GM13977 (cell line): Measurements from ENCODE around the gene TPD52L2.

Experiments
- DNase-seq: peaks from one replicate; pipeline ENCODE4 v3.0.0; 2012; ENCODE audit warnings: low spot score
- in situ Hi-C: fragments of 300-500 bp; cut with MboI; formaldehyde crosslinking; loops from one replicate; pipeline ENCODE4 v1.12.0; 2022; ENCODE audit warnings: low sequenced_read_pairs, low pct_unique_long_range_greater_than_20kb, mixed read lengths, inconsistent platforms; ENCODE audit not compliant: unreplicated experiment
- TF ChIP-seq, protein P1 (sequence below): IDR thresholded peaks from 2 replicates; pipeline ENCODE4 v1.5.1; 2012; ENCODE audit warnings: mild to moderate bottlenecking, control low read depth; ENCODE audit not compliant: insufficient read depth; ENCODE audit errors: extremely low read depth, missing control alignments

TPD52L2 gene

DNA sequence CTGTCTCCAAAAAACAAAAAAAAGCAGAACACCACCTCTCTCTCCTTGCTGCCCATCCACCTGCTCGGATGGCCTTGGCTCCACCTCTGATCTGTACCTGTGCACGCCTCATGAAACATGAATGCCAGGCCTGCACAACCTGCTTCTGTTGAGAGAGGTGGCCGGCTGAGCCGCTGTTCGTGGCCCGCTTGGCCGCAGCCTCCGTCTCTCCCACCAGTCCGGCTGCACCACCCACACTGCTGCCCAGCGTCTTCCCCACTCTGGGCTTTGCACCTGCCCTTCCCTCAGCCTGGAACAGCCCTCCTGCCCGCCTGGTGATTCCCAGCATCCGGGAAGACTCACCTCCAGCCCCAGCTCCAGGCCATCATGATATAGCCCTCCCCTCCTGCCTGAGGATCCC is 21.8 kb upstream of the TPD52L2 start:
- no peak for DNase-seq
- in situ Hi-C loops: no loop called here
- TF ChIP-seq, protein P1, sequence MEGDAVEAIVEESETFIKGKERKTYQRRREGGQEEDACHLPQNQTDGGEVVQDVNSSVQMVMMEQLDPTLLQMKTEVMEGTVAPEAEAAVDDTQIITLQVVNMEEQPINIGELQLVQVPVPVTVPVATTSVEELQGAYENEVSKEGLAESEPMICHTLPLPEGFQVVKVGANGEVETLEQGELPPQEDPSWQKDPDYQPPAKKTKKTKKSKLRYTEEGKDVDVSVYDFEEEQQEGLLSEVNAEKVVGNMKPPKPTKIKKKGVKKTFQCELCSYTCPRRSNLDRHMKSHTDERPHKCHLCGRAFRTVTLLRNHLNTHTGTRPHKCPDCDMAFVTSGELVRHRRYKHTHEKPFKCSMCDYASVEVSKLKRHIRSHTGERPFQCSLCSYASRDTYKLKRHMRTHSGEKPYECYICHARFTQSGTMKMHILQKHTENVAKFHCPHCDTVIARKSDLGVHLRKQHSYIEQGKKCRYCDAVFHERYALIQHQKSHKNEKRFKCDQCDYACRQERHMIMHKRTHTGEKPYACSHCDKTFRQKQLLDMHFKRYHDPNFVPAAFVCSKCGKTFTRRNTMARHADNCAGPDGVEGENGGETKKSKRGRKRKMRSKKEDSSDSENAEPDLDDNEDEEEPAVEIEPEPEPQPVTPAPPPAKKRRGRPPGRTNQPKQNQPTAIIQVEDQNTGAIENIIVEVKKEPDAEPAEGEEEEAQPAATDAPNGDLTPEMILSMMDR: no peak

DNA sequence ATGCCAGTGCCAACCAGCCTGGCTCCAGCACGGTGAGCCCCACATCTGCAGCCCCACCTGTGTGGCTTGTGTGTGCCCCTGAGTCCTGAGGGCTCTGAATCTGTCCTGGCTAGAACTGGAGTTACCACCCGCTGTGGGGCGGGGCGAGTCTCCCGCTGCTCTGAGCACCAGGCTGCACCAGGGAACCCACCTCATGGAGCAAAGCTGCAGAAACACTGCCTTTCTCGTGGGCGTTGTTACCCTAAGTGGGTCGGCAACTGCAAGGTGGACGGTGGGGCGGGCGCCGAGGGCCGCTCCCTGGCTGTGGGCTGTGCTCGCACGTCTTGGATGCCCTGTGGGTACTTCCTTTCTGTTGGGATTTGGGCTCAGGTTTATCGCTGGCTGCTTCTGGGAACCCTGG is 21.3 kb upstream of the TPD52L2 start:
- no peak for DNase-seq
- in situ Hi-C loops: no loop called here
- TF ChIP-seq, protein P1: no peak

DNA sequence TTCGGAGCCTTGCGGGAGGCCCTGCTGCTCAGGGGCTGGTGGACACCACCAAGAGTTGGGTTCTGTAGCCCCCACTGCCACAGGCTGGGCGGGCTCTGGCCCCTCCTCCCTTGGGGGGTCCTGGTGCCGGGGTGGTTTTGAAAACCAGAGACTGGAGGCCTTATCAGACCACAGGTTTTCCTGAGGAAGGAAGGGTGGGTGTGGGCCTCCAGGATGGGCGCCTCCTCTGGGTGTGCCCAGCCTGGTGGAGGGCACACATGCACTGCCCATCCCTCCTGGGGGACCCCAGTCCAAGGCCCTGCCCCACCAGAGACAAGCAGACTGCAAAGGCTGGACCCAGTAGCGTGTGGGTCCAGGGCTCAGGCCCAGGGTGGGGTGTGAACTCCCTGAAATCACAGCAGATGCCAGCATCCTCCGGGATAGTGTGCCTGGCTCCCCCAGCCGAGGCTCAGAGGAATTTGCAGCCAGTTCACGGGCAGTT is 20.5 kb upstream of the TPD52L2 start:
- DNase-seq: no peak
- TF ChIP-seq, protein P1: no peak
- in situ Hi-C loops: no loop called here

DNA sequence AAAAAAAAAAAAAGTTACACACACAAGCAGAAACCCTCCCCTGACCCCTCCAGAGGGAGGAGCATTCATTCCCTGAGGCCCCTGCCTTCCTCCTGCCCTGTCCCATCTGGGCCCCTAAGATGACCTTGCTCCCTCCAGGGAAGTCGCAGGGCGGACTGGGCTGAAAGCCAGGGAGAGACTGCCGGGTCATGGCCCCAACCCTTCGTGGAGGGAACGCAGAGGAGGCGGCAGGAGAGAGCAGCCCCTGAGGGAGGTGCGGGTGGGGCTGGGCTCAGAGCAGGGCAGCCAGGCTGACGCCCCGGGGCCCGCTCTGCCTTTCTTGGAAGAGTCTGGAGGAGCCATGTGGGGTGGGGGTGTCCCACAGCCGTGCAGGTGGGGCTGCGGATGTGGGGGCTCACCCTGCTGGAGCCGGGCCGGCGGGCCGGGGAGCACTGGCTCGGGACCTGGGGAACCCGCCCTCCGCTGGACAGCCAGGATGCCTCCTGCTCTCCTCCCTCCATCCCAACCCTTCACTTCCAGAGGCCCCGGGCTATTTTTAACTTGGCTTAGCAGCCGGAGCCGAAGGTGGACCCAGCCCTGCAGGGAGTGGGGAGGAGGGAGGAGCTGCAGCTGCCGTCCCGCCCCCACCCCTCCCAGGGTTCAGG is 18.8 kb upstream of the TPD52L2 start:
- TF ChIP-seq, protein P1: no peak
- no peak for DNase-seq
- in situ Hi-C loops: no loop called here

DNA sequence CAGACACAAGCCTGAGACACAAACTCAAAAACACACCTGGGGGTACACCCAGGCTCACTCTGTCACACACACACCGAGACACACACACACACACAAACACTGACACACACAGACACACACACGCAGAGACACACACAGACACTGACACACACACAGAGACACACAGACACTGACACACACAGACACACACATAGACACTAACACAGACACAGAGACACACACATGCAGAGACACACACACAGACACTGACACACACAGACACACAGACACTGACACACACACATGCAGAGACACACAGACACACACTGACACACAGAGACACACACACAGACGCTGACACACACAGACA is 18.2 kb upstream of the TPD52L2 start:
- DNase-seq: no peak
- in situ Hi-C loops: no loop called here
- TF ChIP-seq, protein P1: no peak

DNA sequence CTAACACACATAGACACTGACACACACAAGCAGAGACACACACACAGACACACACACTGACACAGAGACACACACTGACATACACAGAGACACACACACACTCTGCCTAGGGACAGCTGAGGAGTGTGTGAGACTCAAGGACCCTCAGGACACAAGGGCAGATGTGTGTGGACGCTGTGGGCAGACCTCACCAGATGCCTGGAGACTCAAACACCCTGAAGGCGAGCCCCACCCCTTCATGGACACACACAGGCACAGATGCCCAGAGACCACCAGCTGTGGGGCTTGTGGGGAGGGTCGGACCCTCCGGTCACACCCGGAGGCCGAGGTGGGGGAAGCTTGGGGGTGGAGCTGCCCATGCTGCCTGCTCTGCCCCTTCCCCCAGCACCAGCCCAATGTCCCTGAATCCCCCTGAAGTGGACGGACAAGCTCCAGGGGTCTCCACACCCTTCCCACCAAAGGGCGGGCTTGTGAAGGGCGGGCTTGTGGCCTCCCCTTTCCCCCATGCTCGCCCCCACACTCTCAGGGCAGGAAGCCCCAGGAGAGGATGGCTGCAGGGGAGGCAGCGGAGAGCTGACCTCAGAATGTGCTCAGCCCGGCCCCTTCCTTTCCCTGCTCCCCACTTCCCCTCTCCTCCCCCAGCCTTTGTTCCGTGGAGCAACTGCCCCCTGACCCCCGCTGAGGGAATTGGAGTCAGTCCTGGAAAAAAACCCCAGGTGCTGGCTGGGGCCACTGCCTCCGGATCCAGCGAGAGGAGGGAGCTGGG is 17.6 kb upstream of the TPD52L2 start:
- TF ChIP-seq, protein P1: no peak
- no peak for DNase-seq
- in situ Hi-C loops: no loop called here
